ENCODE measurements around the gene MED27. TPM values are rescaled to one million over a fixed set of nuclear protein-coding genes. Genes with fewer than 3 reads are reported as not detected.

MED27 gene
- total and polyA plus RNA-seq, 2 of the 13 experiments (the other 11 are each of a cell fraction or from before 2014, with no cell fraction given): 16.9 to 19.0 TPM

DNA sequence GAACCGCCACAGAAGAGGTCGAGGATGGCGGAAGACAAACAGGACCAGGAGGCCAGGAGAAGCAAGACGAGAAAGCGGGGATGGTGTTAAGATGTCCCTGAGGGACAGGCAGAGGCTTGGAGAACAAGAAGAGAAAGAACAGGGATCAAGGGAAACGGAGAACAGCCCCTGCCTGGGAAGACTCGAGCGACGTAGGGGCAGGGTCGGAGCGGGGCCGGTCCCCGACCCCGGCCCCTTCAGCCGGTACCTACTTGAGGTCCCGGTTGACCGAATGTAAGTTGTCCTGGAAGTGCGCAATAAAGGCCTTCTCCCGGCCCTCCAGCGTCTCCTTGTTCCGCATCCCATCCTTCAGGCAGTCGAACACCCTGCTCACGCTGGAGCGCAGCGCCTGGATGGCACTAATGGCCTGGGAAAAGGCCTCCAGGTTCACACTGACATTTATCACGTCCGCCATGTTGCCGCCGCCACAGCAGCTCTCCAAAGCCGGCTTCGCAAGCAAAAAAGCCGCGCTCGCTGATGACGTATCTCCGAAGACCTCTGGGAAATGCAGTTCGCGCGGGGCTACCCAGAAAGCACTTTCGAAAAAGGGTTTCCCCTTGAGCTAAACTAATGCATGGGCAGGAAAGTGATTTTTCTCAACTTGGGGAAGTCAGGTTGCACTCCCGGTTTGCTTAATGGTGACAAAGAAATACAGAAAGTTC is at the start of gene MED27 (continued):
- TF ChIP-seq, protein P1, sequence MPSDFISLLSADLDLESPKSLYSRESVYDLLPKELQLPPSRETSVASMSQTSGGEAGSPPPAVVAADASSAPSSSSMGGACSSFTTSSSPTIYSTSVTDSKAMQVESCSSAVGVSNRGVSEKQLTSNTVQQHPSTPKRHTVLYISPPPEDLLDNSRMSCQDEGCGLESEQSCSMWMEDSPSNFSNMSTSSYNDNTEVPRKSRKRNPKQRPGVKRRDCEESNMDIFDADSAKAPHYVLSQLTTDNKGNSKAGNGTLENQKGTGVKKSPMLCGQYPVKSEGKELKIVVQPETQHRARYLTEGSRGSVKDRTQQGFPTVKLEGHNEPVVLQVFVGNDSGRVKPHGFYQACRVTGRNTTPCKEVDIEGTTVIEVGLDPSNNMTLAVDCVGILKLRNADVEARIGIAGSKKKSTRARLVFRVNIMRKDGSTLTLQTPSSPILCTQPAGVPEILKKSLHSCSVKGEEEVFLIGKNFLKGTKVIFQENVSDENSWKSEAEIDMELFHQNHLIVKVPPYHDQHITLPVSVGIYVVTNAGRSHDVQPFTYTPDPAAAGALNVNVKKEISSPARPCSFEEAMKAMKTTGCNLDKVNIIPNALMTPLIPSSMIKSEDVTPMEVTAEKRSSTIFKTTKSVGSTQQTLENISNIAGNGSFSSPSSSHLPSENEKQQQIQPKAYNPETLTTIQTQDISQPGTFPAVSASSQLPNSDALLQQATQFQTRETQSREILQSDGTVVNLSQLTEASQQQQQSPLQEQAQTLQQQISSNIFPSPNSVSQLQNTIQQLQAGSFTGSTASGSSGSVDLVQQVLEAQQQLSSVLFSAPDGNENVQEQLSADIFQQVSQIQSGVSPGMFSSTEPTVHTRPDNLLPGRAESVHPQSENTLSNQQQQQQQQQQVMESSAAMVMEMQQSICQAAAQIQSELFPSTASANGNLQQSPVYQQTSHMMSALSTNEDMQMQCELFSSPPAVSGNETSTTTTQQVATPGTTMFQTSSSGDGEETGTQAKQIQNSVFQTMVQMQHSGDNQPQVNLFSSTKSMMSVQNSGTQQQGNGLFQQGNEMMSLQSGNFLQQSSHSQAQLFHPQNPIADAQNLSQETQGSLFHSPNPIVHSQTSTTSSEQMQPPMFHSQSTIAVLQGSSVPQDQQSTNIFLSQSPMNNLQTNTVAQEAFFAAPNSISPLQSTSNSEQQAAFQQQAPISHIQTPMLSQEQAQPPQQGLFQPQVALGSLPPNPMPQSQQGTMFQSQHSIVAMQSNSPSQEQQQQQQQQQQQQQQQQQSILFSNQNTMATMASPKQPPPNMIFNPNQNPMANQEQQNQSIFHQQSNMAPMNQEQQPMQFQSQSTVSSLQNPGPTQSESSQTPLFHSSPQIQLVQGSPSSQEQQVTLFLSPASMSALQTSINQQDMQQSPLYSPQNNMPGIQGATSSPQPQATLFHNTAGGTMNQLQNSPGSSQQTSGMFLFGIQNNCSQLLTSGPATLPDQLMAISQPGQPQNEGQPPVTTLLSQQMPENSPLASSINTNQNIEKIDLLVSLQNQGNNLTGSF (CRISPR knock-in tag; IDR thresholded peaks at IDR 0.05): no peak
- TF ChIP-seq ZBTB21 (CRISPR knock-in tag; IDR thresholded peaks at IDR 0.05): no peak
- TF ChIP-seq ARID2 (CRISPR knock-in tag; IDR thresholded peaks at IDR 0.05; ENCODE audit: borderline replicate concordance): no peak
- TF ChIP-seq ZNF256 (CRISPR knock-in tag; conservative IDR thresholded peaks at IDR 0.05): no peak
- TF ChIP-seq, protein P2, sequence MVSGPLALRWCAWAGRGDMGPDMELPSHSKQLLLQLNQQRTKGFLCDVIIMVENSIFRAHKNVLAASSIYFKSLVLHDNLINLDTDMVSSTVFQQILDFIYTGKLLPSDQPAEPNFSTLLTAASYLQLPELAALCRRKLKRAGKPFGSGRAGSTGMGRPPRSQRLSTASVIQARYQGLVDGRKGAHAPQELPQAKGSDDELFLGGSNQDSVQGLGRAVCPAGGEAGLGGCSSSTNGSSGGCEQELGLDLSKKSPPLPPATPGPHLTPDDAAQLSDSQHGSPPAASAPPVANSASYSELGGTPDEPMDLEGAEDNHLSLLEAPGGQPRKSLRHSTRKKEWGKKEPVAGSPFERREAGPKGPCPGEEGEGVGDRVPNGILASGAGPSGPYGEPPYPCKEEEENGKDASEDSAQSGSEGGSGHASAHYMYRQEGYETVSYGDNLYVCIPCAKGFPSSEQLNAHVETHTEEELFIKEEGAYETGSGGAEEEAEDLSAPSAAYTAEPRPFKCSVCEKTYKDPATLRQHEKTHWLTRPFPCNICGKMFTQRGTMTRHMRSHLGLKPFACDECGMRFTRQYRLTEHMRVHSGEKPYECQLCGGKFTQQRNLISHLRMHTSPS (CRISPR knock-in tag; IDR thresholded peaks at IDR 0.05; ENCODE audit: low read depth): no peak
- TF ChIP-seq ZNF619 (CRISPR knock-in tag; IDR thresholded peaks at IDR 0.05): no peak
- peak; percentile 99 for TF ChIP-seq THAP11 (CRISPR knock-in tag; IDR thresholded peaks at IDR 0.05)
- peak; percentile 27; the same call in 1 of the 2 replicates for TF ChIP-seq SIX1 (CRISPR knock-in tag; IDR thresholded peaks at IDR 0.05; ENCODE audit: borderline replicate concordance)
- TF ChIP-seq TEAD3 (CRISPR knock-in tag; optimal IDR thresholded peaks at IDR 0.05; ENCODE audit: borderline replicate concordance): peak; percentile 21
- no peak for TF ChIP-seq PCBP1 (IDR thresholded peaks at IDR 0.05; ENCODE audit: borderline replicate concordance, low read depth, low read length)
- TF ChIP-seq JUNB (CRISPR knock-in tag; IDR thresholded peaks at IDR 0.05; ENCODE audit: borderline replicate concordance): no peak
- TF ChIP-seq GFI1 (CRISPR knock-in tag; IDR thresholded peaks at IDR 0.05; ENCODE audit: borderline replicate concordance): 0 out of 2 replicates have a peak, but pooled peaks have one; percentile 20
- TF ChIP-seq, protein P3, sequence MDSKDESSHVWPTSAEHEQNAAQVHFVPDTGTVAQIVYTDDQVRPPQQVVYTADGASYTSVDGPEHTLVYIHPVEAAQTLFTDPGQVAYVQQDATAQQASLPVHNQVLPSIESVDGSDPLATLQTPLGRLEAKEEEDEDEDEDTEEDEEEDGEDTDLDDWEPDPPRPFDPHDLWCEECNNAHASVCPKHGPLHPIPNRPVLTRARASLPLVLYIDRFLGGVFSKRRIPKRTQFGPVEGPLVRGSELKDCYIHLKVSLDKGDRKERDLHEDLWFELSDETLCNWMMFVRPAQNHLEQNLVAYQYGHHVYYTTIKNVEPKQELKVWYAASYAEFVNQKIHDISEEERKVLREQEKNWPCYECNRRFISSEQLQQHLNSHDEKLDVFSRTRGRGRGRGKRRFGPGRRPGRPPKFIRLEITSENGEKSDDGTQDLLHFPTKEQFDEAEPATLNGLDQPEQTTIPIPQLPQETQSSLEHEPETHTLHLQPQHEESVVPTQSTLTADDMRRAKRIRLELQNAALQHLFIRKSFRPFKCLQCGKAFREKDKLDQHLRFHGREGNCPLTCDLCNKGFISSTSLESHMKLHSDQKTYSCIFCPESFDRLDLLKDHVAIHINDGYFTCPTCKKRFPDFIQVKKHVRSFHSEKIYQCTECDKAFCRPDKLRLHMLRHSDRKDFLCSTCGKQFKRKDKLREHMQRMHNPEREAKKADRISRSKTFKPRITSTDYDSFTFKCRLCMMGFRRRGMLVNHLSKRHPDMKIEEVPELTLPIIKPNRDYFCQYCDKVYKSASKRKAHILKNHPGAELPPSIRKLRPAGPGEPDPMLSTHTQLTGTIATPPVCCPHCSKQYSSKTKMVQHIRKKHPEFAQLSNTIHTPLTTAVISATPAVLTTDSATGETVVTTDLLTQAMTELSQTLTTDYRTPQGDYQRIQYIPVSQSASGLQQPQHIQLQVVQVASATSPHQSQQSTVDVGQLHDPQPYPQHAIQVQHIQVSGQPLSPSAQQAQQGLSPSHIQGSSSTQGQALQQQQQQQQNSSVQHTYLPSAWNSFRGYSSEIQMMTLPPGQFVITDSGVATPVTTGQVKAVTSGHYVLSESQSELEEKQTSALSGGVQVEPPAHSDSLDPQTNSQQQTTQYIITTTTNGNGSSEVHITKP (CRISPR knock-in tag; IDR thresholded peaks at IDR 0.05; ENCODE audit: low read depth): 0 out of 2 replicates have a peak, but pooled peaks have one; percentile 46
- peak; percentile 71; the same call in 1 of the 2 replicates for TF ChIP-seq TP53 (CRISPR knock-in tag; conservative IDR thresholded peaks at IDR 0.05)
